ENCODE data around the gene ZNF407. TPM values are rescaled to one million over a fixed set of nuclear protein-coding genes. Genes with fewer than 3 reads are reported as not detected.
A peak's percentile ranks its signal among the peaks of the same experiment; 100 is the strongest.

The ZNF407 gene
- total and polyA plus RNA-seq, 2 of the 13 experiments (the other 11 are each of a cell fraction or from before 2014, with no cell fraction given): 2.3 to 8.7 TPM

- TF ChIP-seq ZNF646 (CRISPR knock-in tag; IDR thresholded peaks at IDR 0.05) (no peak), ISX (CRISPR knock-in tag; conservative IDR thresholded peaks at IDR 0.05) (no peak), CBX5 (CRISPR knock-in tag; IDR thresholded peaks at IDR 0.05; ENCODE audit: borderline replicate concordance) (no peak), NFE2L1 (CRISPR knock-in tag; IDR thresholded peaks at IDR 0.05; ENCODE audit: borderline replicate concordance) (no peak), ZNF468 (CRISPR knock-in tag; IDR thresholded peaks at IDR 0.05) (no peak), ZNF749 (CRISPR knock-in tag; IDR thresholded peaks at IDR 0.05; ENCODE audit: borderline replicate concordance) (no peak), KDM5B (CRISPR knock-in tag; IDR thresholded peaks at IDR 0.05; ENCODE audit: borderline replicate concordance) (no peak), HIC2 (CRISPR knock-in tag; IDR thresholded peaks at IDR 0.05; ENCODE audit: low read depth) (no peak), FOSL2 (CRISPR knock-in tag; IDR thresholded peaks at IDR 0.05) (no peak), ZGPAT (CRISPR knock-in tag; IDR thresholded peaks at IDR 0.05) (no peak), ZNF615 (CRISPR knock-in tag; IDR thresholded peaks at IDR 0.05; ENCODE audit: borderline replicate concordance) (no peak), SP140L (CRISPR knock-in tag; IDR thresholded peaks at IDR 0.05; ENCODE audit: borderline replicate concordance) (no peak), ADNP (CRISPR knock-in tag; IDR thresholded peaks at IDR 0.05) (no peak), HBP1 (CRISPR knock-in tag; IDR thresholded peaks at IDR 0.05; ENCODE audit: low read depth) (no peak), AGO2 (optimal IDR thresholded peaks at IDR 0.05; ENCODE audit: low read depth, low read length) (no peak), SYNCRIP (IDR thresholded peaks at IDR 0.05; ENCODE audit: insufficient read depth, low read depth, low read length) (no peak), MIXL1 (CRISPR knock-in tag; IDR thresholded peaks at IDR 0.05) (0 out of 2 replicates have a peak, but pooled peaks have one; percentile 12), ZNF577 (CRISPR knock-in tag; IDR thresholded peaks at IDR 0.05; ENCODE audit: borderline replicate concordance, low read depth) (no peak), ZNF713 (CRISPR knock-in tag; IDR thresholded peaks at IDR 0.05) (no peak), ZFP90 (CRISPR knock-in tag; IDR thresholded peaks at IDR 0.05; ENCODE audit: borderline replicate concordance) (no peak)
Measured at GRCh38 chr18:74733598-74733997, 135.9 kb downstream of the ZNF407 start (continued).
